OCI-LY3 (cell line): ENCODE measurements around the gene B3GNT4.
A peak's percentile ranks its signal among the peaks of the same experiment; 100 is the strongest.

ENCODE experiments used
- H2AFZ ChIP-seq: fragments of 200-600, 300-600 bp; shearing (Covaris generic); 2 replicates; pipeline ENCODE4 v1.6.0; 2014; ENCODE audit warnings: antibody characterized with exemption, low read depth, low read length
- H3K27ac ChIP-seq: fragments of 200-600, 300-600 bp; sonication (generic); 2 replicates; pipeline ENCODE4 v1.5.1; 2014; ENCODE audit warnings: mild to moderate bottlenecking, low read length, moderate library complexity, mixed read lengths
- H3K27me3 ChIP-seq: fragments of 200-600, 300-600 bp; sonication (generic); 2 replicates; pipeline ENCODE4 v1.6.1; 2014; ENCODE audit warnings: low read depth, low read length, mixed read lengths
- H3K36me3 ChIP-seq: fragments of 200-600, 300-600 bp; sonication (generic); replicated peaks from 2 replicates; pipeline ENCODE3; 2014; ENCODE audit warnings: low read depth, low read length, mixed read lengths
- H3K4me1 ChIP-seq: fragments of 300-600, 200-600 bp; sonication (generic); 2 replicates; pipeline ENCODE4 v1.6.1; 2014; ENCODE audit warnings: low read length, mixed read lengths
- H3K4me2 ChIP-seq: fragments of 200-600, 300-600 bp; sonication (generic); 2 replicates; pipeline ENCODE4 v1.6.1; 2014; ENCODE audit warnings: low read length, mixed read lengths
- H3K4me3 ChIP-seq: fragments of 300-600, 200-600 bp; sonication (generic); 2 replicates; pipeline ENCODE4 v1.5.1; 2014; ENCODE audit warnings: antibody characterized with exemption, mild to moderate bottlenecking, low read length, moderate library complexity
- H3K79me2 ChIP-seq: fragments of 300-600, 200-600 bp; shearing (Covaris generic); 2 replicates; pipeline ENCODE4 v1.6.1; 2014; ENCODE audit warnings: mild to moderate bottlenecking, low read length, mixed read lengths
- H3K9ac ChIP-seq: fragments of 300-600, 200-600 bp; shearing (Covaris generic); 2 replicates; pipeline ENCODE4 v1.6.0; 2014; ENCODE audit warnings: mild to moderate bottlenecking, low read length, moderate library complexity
- H3K9me3 ChIP-seq: fragments of 200-600, 300-600 bp; shearing (Covaris generic); 2 replicates; pipeline ENCODE4 v1.6.1; 2014; ENCODE audit warnings: low read length, mixed read lengths; ENCODE audit not compliant: insufficient read depth
- H4K20me1 ChIP-seq: fragments of 200-600, 300-600 bp; sonication (generic); 2 replicates; pipeline ENCODE4 v1.6.1; 2016; ENCODE audit warnings: low read length, mixed read lengths; ENCODE audit not compliant: insufficient read depth
- CTCF ChIP-seq: fragments of 200-600, 300-600 bp; sonication (generic); IDR thresholded peaks from 2 replicates; pipeline ENCODE4 v1.5.1; 2014; ENCODE audit warnings: antibody characterized with exemption, low read length, low read depth
- EZH2phosphoT487 ChIP-seq: fragments of 200-600 bp; shearing (Covaris generic); IDR thresholded peaks from 2 replicates; pipeline ENCODE4 v1.6.1; 2018; ENCODE audit warnings: antibody characterized with exemption, mixed run types, low read depth

Gene B3GNT4

GRCh38 chr12:122194804-122195203 is 8.7 kb upstream of the B3GNT4 start:
- Histone ChIP-seq H3K4me2 (no peak overlapping the region), H2AFZ (no peak overlapping the region), H3K27ac (no peak overlapping the region), H3K4me3 (no peak overlapping the region), H4K20me1 (no peaks in the 10 kb centered on the region), H3K36me3 (no peaks in the 10 kb centered on the region), H3K27me3 (peaks cover 6% of the 10 kb centered on the region; the same call in 1 of the 2 replicates), H3K4me1 (peaks cover 22% of the 10 kb centered on the region), H3K9ac (no peak overlapping the region), H3K9me3 (no peaks in the 10 kb centered on the region), H3K79me2 (no peaks in the 10 kb centered on the region)
- TF ChIP-seq CTCF (no peak), EZH2phosphoT487 (no peak)

GRCh38 chr12:122195405-122195804 is 8.1 kb upstream of the B3GNT4 start:
- TF ChIP-seq EZH2phosphoT487, result no peak
- no peak for TF ChIP-seq CTCF
- Histone ChIP-seq H3K9me3 (no peaks in the 10 kb centered on the region), H3K36me3 (no peaks in the 10 kb centered on the region)

GRCh38 chr12:122197612-122197966 is 5.9 kb upstream of the B3GNT4 start:
- Histone ChIP-seq H3K4me1 (peaks cover 32% of the 10 kb centered on the region), H3K27me3 (peaks cover 6% of the 10 kb centered on the region; the same call in 1 of the 2 replicates), H3K9ac (peak overlapping the region; percentile 43), H4K20me1 (no peaks in the 10 kb centered on the region), H3K4me2 (peak overlapping the region; percentile 48), H3K9me3 (no peaks in the 10 kb centered on the region), H2AFZ (no peak overlapping the region), H3K27ac (peak overlapping the region; percentile 68), H3K79me2 (no peaks in the 10 kb centered on the region), H3K36me3 (no peaks in the 10 kb centered on the region), H3K4me3 (peak overlapping the region; percentile 51)
- TF ChIP-seq CTCF (no peak), EZH2phosphoT487 (no peak)

More at GRCh38 chr12:122195405-122195804, 8.1 kb upstream of the B3GNT4 start:
- Histone ChIP-seq H4K20me1 (no peaks in the 10 kb centered on the region), H3K4me3 (no peak overlapping the region), H3K27ac (no peak overlapping the region), H3K9ac (no peak overlapping the region), H2AFZ (no peak overlapping the region), H3K27me3 (peaks cover 6% of the 10 kb centered on the region; the same call in 1 of the 2 replicates), H3K4me1 (peaks cover 23% of the 10 kb centered on the region), H3K79me2 (no peaks in the 10 kb centered on the region), H3K4me2 (no peak overlapping the region)

GRCh38 chr12:122199484-122200355 is 3.8 kb upstream of the B3GNT4 start:
- no peaks in the 10 kb centered on the region for H3K79me2 ChIP-seq
- peaks cover 4% of the 10 kb centered on the region; the same call in 1 of the 2 replicates for H3K27me3 ChIP-seq
- H4K20me1 ChIP-seq, result no peaks in the 10 kb centered on the region
- H3K27ac ChIP-seq, result no peak overlapping the region
- peaks cover 32% of the 10 kb centered on the region for H3K4me1 ChIP-seq
- H3K36me3 ChIP-seq, result no peaks in the 10 kb centered on the region
- H3K4me3 ChIP-seq, result no peak overlapping the region
- H2AFZ ChIP-seq, result no peak overlapping the region
- H3K9ac ChIP-seq, result no peak overlapping the region
- TF ChIP-seq CTCF (no peak), EZH2phosphoT487 (no peak)
- no peaks in the 10 kb centered on the region for H3K9me3 ChIP-seq
- H3K4me2 ChIP-seq, result no peak overlapping the region
